ENCODE results near the gene NRG4.
"Not testable (repeated sequence)": the region's sequence is repeated elsewhere in the genome, so short reads cannot be mapped to it uniquely, and the experiment has no call there.

NRG4 gene

DNA sequence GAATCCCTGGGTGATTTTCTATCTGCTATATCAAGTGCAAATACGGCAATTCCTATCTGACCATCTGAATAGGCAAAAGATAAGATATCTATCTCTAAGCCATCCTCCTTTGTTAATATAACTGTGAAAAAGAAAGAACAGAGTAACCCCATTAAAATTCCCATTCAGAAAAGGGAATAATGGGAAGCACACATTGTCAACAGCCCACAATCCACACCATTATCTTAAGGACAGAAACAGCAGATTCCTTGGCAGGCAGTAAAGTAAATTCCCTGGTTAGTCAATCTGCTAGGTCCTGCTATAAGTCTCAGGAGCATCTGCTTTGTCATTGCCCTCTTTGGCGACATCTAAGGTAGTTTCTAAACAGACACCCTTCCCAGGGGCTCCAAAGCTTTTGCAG, 21.9 kb upstream of the NRG4 start:
- no peaks in the 10 kb centered on the region for H3K36me3 ChIP-seq (ENCODE audit: control insufficient read depth, insufficient read depth, low read length)
- no peak overlapping the region for H3K9ac ChIP-seq (ENCODE audit: low read depth, low read length)
- H3K4me1 ChIP-seq (ENCODE audit: control insufficient read depth, insufficient read depth, low read length), result peaks cover 12% of the 10 kb centered on the region
- no peaks in the 10 kb centered on the region for H3K9me3 ChIP-seq (ENCODE audit: control insufficient read depth, insufficient read depth, low read length)
- H3K4me3 ChIP-seq (ENCODE audit: low read depth, low read length), result no peak overlapping the region
- no peaks in the 10 kb centered on the region for H3K27me3 ChIP-seq (ENCODE audit: control insufficient read depth, insufficient read depth, low read length)

DNA sequence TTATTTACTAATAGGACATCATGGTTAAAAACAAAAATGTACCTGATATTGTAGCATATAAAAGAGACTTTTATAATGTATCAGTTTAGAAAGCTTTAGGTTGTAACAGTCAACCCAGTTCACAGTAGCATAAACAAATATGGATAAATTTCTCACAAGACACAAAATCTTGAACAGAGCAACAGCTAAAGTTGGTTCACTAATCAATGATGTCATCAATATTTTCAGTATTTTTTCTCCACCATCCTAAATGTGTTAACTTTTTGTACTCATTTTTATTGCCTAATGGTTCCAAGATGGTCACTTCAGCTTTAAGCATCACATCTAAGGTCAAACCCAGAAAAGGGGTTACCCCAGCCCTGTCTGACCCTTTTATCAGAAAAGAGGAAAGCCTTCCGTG, 21.2 kb upstream of the NRG4 start:
- H3K4me1 ChIP-seq (ENCODE audit: control insufficient read depth, insufficient read depth, low read length), result peaks cover 12% of the 10 kb centered on the region
- no peaks in the 10 kb centered on the region for H3K36me3 ChIP-seq (ENCODE audit: control insufficient read depth, insufficient read depth, low read length)
- no peak overlapping the region for H3K9ac ChIP-seq (ENCODE audit: low read depth, low read length)
- H3K4me3 ChIP-seq (ENCODE audit: low read depth, low read length), result no peak overlapping the region
- H3K9me3 ChIP-seq (ENCODE audit: control insufficient read depth, insufficient read depth, low read length), result no peaks in the 10 kb centered on the region
- no peaks in the 10 kb centered on the region for H3K27me3 ChIP-seq (ENCODE audit: control insufficient read depth, insufficient read depth, low read length)

DNA sequence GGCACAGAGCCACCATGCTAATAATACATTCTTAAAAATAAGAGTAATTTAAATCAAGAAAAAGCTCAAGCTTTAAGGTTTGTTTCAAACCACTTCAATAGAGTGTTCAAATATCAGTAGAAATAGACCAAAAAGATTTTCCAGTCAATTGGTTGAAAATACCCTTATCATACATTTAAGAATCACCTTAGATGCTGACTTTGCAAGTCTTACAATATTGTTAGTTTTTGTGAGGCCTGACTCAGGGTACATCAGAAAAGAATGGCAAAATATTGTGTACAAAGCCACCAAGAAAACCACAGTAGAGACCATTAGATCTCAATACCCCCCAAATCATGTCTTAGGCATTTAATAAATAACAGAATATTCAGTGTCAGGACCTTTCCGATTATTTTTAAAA, 19.8 kb upstream of the NRG4 start:
- no peaks in the 10 kb centered on the region for H3K9me3 ChIP-seq (ENCODE audit: control insufficient read depth, insufficient read depth, low read length)
- H3K4me1 ChIP-seq (ENCODE audit: control insufficient read depth, insufficient read depth, low read length), result peaks cover 12% of the 10 kb centered on the region
- H3K4me3 ChIP-seq (ENCODE audit: low read depth, low read length), result no peak overlapping the region
- no peaks in the 10 kb centered on the region for H3K36me3 ChIP-seq (ENCODE audit: control insufficient read depth, insufficient read depth, low read length)
- no peak overlapping the region for H3K9ac ChIP-seq (ENCODE audit: low read depth, low read length)
- no peaks in the 10 kb centered on the region for H3K27me3 ChIP-seq (ENCODE audit: control insufficient read depth, insufficient read depth, low read length)

DNA sequence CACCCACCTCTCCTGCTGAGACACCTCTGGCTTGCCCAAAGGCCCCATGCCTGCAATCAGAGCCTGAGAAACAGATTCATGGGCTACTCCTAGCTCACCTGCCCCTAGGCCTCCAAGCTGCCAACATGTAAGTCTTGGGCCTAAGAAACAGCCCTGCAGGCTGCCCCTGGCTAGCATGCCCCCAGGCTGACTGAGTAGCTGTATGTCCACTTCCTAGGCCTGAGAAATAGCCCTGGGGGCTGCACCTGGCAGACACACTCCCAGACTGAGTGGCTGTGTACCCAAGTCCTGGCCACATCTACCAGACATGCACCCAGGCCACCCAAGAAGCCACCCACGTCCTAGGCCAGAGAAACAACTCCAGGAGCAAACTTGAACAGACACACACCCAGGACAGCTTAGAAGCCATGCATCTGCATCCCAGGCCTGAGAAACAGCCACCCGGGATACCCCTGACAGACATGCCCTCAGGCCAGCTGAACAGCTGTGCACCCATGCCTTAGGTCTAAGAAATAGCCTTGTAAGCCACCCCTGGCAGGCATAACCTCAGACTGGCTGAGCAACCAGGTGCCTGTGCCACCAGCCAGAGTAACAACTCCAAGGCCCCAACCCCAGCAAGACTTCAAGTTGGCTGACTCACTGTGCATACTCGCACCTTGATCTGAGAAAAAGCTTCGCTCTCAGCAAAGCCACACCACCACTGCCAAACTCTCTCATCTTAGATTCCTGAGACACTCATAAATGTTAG, 12.0 kb upstream of the NRG4 start:
- Histone ChIP-seq H3K4me3 (ENCODE audit: low read depth, low read length) (no peak overlapping the region), H3K36me3 (ENCODE audit: control insufficient read depth, insufficient read depth, low read length) (no peaks in the 10 kb centered on the region), H3K9me3 (ENCODE audit: control insufficient read depth, insufficient read depth, low read length) (no peaks in the 10 kb centered on the region), H3K27me3 (ENCODE audit: control insufficient read depth, insufficient read depth, low read length) (no peaks in the 10 kb centered on the region), H3K4me1 (ENCODE audit: control insufficient read depth, insufficient read depth, low read length) (no peaks in the 10 kb centered on the region), H3K9ac (ENCODE audit: low read depth, low read length) (no peak overlapping the region)

DNA sequence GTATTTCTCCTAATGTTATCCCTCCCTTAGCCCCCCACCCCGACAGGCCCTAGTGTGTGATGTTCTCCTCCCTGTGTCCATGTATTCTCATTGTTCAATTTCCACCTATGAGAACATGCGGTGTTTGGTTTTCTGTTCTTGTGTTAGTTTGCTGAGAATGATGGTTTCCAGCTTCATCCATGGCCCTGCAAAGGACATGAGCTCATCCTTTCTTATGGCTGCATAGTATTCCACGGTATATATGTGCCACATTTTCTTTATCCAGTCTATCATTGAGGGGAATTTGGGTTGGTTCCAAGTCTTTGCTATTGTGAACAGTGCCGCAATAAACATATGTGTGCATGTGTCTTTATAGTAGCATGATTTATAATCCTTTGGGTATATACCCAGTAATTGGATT, 1.2 kb upstream of the NRG4 start:
- not testable (repeated sequence) for H3K9ac ChIP-seq (ENCODE audit: low read depth, low read length)

DNA sequence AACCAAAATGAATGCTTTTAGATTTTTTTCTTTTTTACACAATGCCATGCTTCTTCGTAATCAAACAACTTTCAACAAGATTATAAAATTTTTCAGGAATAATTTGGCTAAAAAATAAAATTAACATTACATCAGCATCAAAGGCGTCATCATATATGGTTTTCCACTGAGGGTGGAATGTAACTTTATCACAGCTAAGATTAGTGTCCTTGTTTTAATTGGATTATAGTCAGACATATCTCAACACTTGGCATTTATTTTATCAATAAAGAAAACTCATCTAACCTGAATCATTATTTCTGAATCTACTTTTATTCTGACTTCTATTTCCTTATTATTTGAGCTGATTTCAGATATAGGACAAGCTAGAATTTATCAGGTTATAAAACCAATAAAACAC, 1.6 kb downstream of the NRG4 start:
- H3K27me3 ChIP-seq (ENCODE audit: control insufficient read depth, insufficient read depth, low read length), result no peaks in the 10 kb centered on the region
- H3K4me3 ChIP-seq (ENCODE audit: low read depth, low read length), result no peak overlapping the region
- no peaks in the 10 kb centered on the region for H3K9me3 ChIP-seq (ENCODE audit: control insufficient read depth, insufficient read depth, low read length)
- H3K9ac ChIP-seq (ENCODE audit: low read depth, low read length), result no peak overlapping the region
- H3K4me1 ChIP-seq (ENCODE audit: control insufficient read depth, insufficient read depth, low read length), result no peaks in the 10 kb centered on the region
- H3K36me3 ChIP-seq (ENCODE audit: control insufficient read depth, insufficient read depth, low read length), result no peaks in the 10 kb centered on the region

More for the DNA sequence above, 1.2 kb upstream of the NRG4 start:
- not testable (repeated sequence) for H3K9me3 ChIP-seq (ENCODE audit: control insufficient read depth, insufficient read depth, low read length); H3K4me3 ChIP-seq (ENCODE audit: low read depth, low read length); H3K36me3 ChIP-seq (ENCODE audit: control insufficient read depth, insufficient read depth, low read length); H3K27me3 ChIP-seq (ENCODE audit: control insufficient read depth, insufficient read depth, low read length); H3K4me1 ChIP-seq (ENCODE audit: control insufficient read depth, insufficient read depth, low read length)

DNA sequence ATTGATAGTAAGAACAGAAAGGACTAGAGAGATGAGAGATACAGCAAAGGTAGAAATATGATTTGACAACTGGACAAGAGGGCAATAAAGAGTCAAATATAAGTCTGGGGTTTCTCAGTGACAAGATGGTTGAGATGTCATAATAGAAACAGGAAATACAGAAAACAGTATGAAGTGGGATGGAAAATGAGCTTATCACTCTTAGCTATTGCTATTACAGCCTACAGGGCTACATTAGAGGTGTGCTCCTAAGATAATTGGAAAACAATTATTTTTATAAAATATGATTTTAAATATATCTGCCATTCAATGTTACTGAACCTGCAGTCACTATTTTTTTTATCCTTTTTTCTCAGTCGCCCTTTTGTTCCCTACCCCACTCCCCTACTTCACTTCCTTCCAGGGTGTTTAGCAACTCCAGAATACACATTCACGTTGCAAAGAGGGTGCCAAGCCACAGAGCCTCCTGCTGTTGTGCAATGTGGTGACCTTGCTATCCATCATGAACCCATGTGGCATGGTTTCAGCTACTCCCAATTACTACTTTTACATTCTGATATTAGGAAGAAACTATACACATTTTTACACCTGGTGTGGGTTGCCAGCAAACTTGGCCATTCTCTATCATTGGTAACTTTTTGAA, 6.0 kb downstream of the NRG4 start:
- Histone ChIP-seq H3K36me3 (ENCODE audit: control insufficient read depth, insufficient read depth, low read length) (no peaks in the 10 kb centered on the region), H3K4me3 (ENCODE audit: low read depth, low read length) (no peak overlapping the region), H3K4me1 (ENCODE audit: control insufficient read depth, insufficient read depth, low read length) (no peaks in the 10 kb centered on the region), H3K27me3 (ENCODE audit: control insufficient read depth, insufficient read depth, low read length) (no peaks in the 10 kb centered on the region), H3K9me3 (ENCODE audit: control insufficient read depth, insufficient read depth, low read length) (no peaks in the 10 kb centered on the region), H3K9ac (ENCODE audit: low read depth, low read length) (no peak overlapping the region)

DNA sequence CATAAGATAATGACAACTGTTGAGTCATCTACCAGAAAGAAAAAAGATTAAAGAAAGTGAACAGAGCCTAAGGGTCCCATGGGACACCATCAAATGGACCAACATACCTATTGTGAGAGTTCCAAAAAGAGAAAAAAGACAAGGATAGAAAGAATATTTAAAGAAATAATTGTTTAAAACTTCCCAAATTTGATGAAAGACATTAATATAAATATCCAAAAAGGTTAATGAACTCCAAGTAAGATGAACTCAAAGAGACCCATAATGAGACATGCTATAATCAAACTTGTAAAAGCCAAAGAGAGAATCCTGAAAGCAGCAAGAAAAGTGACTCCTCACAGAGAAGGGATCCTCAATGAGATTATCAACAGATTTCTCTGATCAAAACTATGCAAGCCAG, 8.9 kb downstream of the NRG4 start:
- no peaks in the 10 kb centered on the region for H3K36me3 ChIP-seq (ENCODE audit: control insufficient read depth, insufficient read depth, low read length)
- H3K4me1 ChIP-seq (ENCODE audit: control insufficient read depth, insufficient read depth, low read length), result no peaks in the 10 kb centered on the region
- H3K4me3 ChIP-seq (ENCODE audit: low read depth, low read length), result no peak overlapping the region
- no peaks in the 10 kb centered on the region for H3K27me3 ChIP-seq (ENCODE audit: control insufficient read depth, insufficient read depth, low read length)
- H3K9ac ChIP-seq (ENCODE audit: low read depth, low read length), result no peak overlapping the region
- H3K9me3 ChIP-seq (ENCODE audit: control insufficient read depth, insufficient read depth, low read length), result no peaks in the 10 kb centered on the region

DNA sequence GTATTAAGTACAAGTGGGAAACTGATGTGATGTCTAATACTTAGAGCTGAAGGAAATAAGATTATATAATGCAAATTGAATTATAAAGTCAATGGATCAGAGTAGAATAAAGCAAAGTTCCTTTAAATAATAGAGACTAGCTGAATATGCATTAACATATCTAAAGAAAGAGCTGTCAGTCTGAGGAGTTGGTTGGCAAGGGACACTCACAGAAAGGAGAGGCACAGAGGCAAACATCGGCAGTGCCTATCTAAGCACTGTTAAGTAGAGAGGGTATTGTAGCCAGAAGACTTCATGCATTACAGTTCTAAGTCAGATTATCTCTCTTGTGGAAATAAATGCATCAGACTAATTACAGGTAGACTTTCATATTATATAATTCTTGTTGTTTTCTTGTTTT, 16.6 kb downstream of the NRG4 start:
- H3K27me3 ChIP-seq (ENCODE audit: control insufficient read depth, insufficient read depth, low read length), result no peaks in the 10 kb centered on the region
- no peak overlapping the region for H3K4me3 ChIP-seq (ENCODE audit: low read depth, low read length)
- H3K9me3 ChIP-seq (ENCODE audit: control insufficient read depth, insufficient read depth, low read length), result no peaks in the 10 kb centered on the region
- H3K9ac ChIP-seq (ENCODE audit: low read depth, low read length), result no peak overlapping the region
- H3K36me3 ChIP-seq (ENCODE audit: control insufficient read depth, insufficient read depth, low read length), result no peaks in the 10 kb centered on the region
- no peaks in the 10 kb centered on the region for H3K4me1 ChIP-seq (ENCODE audit: control insufficient read depth, insufficient read depth, low read length)

DNA sequence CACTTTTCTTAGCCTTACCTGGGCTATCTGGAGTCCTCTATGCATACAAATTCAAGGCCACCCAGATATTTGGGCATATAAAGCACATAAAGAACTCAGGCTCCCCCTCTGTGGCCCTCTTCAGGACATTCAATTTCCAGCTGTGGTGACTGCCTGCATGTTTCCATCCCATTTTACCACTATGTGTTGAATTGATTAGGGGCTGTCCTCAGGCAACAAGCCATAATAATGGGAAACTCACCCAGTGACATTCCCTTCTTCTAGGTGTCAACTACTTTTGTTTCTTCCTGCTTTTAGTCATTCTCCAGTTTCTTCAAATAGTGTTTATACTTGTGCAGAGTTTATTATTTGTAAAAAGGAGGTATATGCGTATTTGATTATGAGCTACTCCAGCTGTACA, 18.0 kb downstream of the NRG4 start:
- Histone ChIP-seq H3K4me3 (ENCODE audit: low read depth, low read length) (no peak overlapping the region), H3K9me3 (ENCODE audit: control insufficient read depth, insufficient read depth, low read length) (no peaks in the 10 kb centered on the region), H3K27me3 (ENCODE audit: control insufficient read depth, insufficient read depth, low read length) (no peaks in the 10 kb centered on the region), H3K4me1 (ENCODE audit: control insufficient read depth, insufficient read depth, low read length) (no peaks in the 10 kb centered on the region), H3K36me3 (ENCODE audit: control insufficient read depth, insufficient read depth, low read length) (no peaks in the 10 kb centered on the region), H3K9ac (ENCODE audit: low read depth, low read length) (no peak overlapping the region)

DNA sequence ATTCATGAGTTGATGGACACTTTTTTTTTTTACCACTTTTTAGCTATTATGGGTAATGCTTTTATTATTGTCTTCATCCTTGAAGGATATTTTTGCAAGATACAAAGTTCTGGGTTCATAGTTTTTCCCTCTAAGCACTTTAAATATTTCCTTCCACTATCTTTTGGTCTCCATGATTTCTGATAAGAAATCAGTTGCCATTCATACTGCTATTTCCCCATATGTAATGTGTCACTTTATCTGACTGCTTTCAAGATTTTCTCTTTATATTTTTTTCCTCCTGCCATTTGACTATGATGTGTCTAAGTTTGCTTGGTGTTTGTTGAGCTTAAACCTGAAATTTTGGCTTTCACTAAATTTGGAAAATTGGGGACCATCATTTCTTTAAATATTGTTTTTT, 19.3 kb downstream of the NRG4 start:
- Histone ChIP-seq H3K4me3 (ENCODE audit: low read depth, low read length) (no peak overlapping the region), H3K36me3 (ENCODE audit: control insufficient read depth, insufficient read depth, low read length) (no peaks in the 10 kb centered on the region), H3K27me3 (ENCODE audit: control insufficient read depth, insufficient read depth, low read length) (no peaks in the 10 kb centered on the region), H3K9ac (ENCODE audit: low read depth, low read length) (no peak overlapping the region), H3K4me1 (ENCODE audit: control insufficient read depth, insufficient read depth, low read length) (no peaks in the 10 kb centered on the region), H3K9me3 (ENCODE audit: control insufficient read depth, insufficient read depth, low read length) (no peaks in the 10 kb centered on the region)

DNA sequence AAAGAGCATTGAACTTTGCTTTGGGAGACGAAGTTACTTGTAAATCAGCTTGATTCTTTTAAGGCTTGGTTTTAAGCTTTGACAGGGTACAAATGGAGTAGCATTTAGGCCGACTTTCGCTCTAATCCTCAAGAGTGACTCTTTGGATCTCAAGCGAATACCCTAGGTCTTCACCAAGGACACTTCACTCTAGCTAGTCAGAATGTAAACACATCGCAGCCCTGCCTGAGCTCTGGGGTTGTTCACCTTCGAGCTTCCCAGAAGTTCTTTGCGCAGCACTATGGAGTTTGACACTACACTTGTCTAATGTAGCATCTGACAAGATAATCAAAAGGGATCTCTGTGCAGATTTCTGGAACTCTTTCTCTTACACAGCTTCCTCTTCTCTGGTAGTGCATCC, 22.3 kb downstream of the NRG4 start:
- H3K36me3 ChIP-seq (ENCODE audit: control insufficient read depth, insufficient read depth, low read length), result no peaks in the 10 kb centered on the region
- no peaks in the 10 kb centered on the region for H3K27me3 ChIP-seq (ENCODE audit: control insufficient read depth, insufficient read depth, low read length)
- no peaks in the 10 kb centered on the region for H3K9me3 ChIP-seq (ENCODE audit: control insufficient read depth, insufficient read depth, low read length)
- no peak overlapping the region for H3K4me3 ChIP-seq (ENCODE audit: low read depth, low read length)
- H3K9ac ChIP-seq (ENCODE audit: low read depth, low read length), result no peak overlapping the region
- no peaks in the 10 kb centered on the region for H3K4me1 ChIP-seq (ENCODE audit: control insufficient read depth, insufficient read depth, low read length)
